Activated CD4-positive, CD25-positive, alpha-beta regulatory T cell treated with anti-CD3 and anti-CD28 coated beads, Interleukin-2, amount 50 U/mL, for 16 hours (primary cell): Measurements from ENCODE around the gene SOCS3.

Experiments
- DNase-seq: peaks from one replicate; pipeline ENCODE4 v3.0.0-alpha.2; 2020; ENCODE audit warnings: low read depth, low spot score

The SOCS3 gene

GRCh38 chr17:78367193-78367592 lies 7.3 kb upstream of the SOCS3 start:
- DNase-seq = no peak

GRCh38 chr17:78366109-78366848 lies 6.4 kb upstream of the SOCS3 start:
- DNase-seq = no peak

DNA sequence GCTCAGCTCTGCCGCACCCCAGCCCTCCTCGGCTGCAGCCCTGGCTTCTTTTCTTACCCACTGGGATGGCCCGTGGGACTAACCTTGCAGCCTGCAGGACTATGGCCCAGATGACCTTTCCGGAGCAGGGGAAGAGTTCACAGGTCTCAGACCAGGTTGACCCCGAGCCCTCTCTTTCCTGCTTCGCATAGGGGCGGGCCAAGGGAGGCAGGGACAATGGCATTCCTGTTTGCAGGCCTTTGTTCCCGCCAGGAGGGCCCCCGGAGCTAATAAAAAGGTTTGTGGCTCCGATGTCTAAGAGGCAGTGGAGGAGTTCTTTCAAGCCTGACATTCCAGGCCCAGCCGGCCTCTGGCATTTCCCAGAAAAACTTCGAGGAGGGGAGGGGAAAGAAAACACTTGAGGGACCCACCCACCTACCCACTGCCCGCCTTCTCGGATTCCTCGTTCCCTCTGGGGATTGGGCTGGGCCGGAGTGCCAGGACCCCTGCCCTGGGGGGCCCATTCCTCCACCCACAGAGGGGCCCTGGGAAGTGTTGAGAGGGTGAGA lies 5.8 kb upstream of the SOCS3 start:
- DNase-seq = no peak

GRCh38 chr17:78364436-78365281 lies 4.8 kb upstream of the SOCS3 start:
- DNase-seq = no peak

DNA sequence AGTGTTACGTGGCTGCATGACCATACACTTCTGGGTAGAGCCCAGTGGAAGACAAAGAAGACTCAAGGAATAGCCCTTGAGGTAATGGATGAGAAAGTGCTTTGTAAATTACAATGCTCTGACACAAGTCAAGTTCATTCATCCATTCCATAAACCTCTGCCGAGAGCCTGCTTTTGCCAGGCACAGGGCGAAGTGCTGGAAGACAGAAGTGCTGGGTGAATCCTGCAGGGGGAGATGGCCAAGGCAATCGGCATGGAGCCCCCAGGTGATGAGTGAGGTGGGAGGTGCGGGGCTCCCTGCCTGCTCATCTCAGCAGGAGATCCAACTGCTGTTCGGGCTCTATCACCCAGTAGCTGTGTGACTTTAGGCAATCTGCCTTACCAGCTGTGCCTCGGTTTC lies 2.8 kb upstream of the SOCS3 start:
- no peak for DNase-seq

DNA sequence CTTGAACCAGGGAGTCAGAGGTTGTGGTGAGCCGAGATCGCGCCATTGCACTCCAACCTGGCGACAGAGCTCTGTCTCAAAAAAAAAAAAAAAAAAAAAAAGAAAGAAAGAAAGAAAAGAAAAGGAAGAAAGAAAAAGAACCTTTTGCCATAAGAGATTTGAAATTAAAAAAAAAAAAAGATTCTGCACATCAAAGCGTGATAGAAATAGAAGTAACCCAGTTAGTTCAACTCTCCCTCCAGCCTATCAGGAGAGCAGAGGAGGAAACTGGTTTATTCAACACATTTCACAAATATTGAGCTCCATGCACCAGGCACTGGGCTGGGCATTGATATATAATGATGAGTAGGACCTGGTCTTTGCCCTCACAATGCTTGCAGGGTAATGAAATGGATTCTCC lies 2.4 kb upstream of the SOCS3 start:
- no peak for DNase-seq

GRCh38 chr17:78361225-78361701 lies 1.4 kb upstream of the SOCS3 start:
- no peak for DNase-seq

GRCh38 chr17:78360371-78361224 lies 721 bp upstream of the SOCS3 start:
- DNase-seq = peak; percentile 83

DNA sequence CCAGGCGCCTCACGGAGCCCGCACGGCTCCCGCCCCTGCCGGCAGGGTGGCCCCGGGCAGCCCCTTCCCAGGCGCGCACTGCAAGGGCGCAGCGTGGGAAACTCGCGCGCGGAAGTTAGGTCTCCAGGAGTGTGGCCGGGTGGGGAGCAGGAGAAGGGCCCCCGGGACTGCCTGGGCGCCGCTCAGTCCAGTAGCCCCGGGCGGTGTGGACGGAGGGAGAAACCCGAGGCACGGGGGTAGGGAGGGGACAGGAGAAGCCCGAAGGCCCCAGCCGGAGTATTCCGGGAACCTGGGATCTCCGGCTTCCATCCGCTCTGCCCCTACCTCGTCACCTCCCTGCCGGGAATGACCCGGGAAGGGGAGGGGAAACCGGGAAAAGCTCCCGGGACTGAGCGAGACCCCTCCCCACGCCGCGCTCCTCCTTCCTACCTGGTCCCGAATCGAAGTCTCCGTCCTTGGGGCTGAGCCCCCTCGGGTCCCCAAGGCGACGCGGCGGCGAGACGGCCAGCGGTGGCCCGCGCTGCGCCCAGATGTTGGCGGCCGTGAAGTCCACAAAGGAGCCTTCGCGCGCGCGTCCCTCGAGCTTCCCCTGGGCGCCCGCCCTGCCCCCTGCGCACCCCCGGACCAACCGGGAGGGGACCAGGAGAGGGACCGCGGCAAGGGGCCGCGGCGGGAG lies 418 bp downstream of the SOCS3 start:
- DNase-seq = no peak

DNA sequence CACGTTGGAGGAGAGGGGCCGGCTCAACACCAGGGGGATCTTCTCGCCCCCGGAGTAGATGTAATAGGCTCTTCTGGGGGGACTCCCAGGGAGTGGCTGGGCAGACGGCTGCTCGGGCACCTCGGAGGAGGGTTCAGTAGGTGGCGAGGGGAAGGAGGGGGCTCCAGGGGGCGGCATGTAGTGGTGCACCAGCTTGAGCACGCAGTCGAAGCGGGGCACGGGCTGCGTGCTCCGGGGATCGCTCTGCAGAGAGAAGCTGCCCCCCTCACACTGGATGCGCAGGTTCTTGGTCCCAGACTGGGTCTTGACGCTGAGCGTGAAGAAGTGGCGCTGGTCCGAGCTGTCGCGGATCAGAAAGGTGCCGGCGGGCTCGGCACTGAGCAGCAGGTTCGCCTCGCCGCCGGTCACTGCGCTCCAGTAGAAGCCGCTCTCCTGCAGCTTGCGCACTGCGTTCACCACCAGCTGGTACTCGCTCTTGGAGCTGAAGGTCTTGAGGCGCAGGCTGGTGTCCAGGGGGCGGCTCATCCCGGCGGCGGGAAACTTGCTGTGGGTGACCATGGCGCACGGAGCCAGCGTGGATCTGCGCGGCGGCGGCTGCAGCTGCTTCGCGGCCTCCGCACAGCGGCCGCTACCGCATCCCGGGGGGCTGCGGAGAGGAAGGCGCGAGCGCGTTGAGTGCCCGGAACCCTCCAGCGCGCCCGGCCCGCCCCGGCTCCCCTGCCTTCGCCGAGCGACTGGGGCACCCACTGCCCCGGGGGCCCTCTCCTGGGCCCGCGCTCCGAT lies 1.1 kb downstream of the SOCS3 start:
- no peak for DNase-seq

GRCh38 chr17:78357672-78358537 lies 2.0 kb downstream of the SOCS3 start:
- DNase-seq = no peak

- DNase-seq = no peak
These were observed 2.7 kb downstream of the SOCS3 start for GRCh38 chr17:78357177-78357586.

DNA sequence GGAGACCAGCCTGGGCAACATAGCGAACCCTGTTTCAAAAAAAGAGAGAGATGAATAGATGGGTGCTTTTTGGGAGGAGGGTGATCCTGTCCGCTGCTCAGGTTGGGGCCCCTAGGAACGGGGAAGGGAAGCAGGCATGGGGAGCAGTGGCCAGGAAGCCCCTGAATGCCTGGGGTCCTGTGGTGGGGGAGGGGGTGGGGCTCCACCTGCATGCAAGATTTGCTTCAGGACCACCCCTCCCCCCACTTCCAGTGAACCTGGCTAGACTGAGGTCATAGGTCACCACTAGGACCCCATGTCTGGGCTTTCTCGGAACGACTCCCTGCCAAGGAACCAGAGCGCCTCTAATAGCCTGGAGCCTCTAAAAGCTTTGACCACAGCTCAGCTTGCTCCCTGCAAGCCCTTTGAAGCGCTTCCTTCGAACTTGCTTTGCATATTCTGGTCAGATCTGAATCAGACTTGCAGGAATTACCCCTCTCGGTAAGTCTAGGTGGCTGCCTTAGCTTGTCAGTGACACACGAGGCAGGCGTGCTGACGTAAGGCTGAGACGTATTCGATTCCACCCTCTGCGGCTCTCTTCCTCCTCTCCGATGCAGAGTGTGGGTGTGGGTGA lies 3.7 kb downstream of the SOCS3 start:
- peak; percentile 81 for DNase-seq

- DNase-seq = no peak
These were observed 4.2 kb downstream of the SOCS3 start for GRCh38 chr17:78355701-78356100.

DNA sequence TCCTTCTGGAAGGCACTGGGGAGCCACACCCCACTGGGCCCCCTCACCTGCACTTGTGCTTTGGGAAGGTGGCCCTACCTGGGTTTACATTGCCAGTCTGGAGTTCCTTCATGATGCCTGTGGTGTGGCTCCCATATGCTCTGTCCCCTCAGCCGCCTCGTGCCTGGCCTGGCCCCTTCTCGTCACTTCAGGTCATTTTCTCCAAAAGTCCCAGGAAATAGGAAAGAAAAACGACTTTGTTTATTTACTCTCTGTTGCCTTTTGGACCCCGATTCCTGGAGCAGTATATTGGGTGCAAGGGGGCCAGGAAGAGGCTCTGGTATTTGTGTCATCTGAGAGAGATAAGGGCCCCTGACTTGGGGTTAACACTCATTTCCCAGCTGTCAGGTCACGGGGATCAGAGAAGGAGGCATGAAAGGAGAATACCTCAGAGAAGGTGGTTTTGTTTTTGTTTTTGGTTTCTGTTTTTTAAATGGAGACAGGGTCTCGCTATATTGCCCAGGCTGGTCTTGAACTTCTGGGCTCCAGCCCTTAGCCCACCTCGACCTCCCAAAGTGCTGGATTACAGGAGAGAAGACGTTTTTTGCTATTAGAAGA lies 4.7 kb downstream of the SOCS3 start:
- no peak for DNase-seq

DNA sequence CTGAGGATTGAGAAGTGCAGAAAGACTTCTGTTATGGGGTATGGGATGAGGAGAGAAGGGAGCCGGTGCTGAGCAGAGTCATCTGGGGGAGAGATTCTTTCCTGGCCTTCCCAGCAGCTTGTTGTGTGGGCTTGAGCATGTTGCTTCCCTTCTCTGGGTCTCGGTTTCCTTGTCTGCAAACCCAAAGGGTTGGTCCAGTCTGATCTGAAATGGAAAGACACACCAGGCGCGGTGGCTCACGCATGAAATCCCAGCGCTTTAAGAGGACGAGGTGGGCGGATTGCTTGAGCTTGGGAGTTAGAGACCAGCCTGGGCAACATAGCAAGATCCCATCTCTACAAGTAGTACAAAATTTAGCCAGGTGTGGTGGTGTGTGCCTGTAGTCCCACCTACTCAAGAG lies 6.0 kb downstream of the SOCS3 start:
- no peak for DNase-seq

- no peak for DNase-seq
These were observed 8.3 kb downstream of the SOCS3 start for GRCh38 chr17:78351449-78352006.
